ENCODE results near the gene CYB5B. TPM values are rescaled to one million over a fixed set of nuclear protein-coding genes. Genes with fewer than 3 reads are reported as not detected.

Gene CYB5B
- polyA plus RNA-seq, 1 of the 3 experiments (the other 2 are of a cell fraction) = 64.4 TPM

- TF ChIP-seq RFX5 (IDR thresholded peaks at IDR 0.05; ENCODE audit: low read length) = no peak
- TF ChIP-seq MEF2A (IDR thresholded peaks at IDR 0.05; ENCODE audit: borderline replicate concordance, low read depth) = no peak
- no peak for TF ChIP-seq CTCF (IDR thresholded peaks at IDR 0.05)
- TF ChIP-seq NFIC (IDR thresholded peaks at IDR 0.05; ENCODE audit: borderline replicate concordance) = no peak
- TF ChIP-seq ZBTB33 (IDR thresholded peaks at IDR 0.05; ENCODE audit: borderline replicate concordance, low read depth) = no peak
- TF ChIP-seq TEAD4 (IDR thresholded peaks at IDR 0.05; ENCODE audit: borderline replicate concordance, insufficient read depth) = no peak
- no peak for TF ChIP-seq FOXM1 (IDR thresholded peaks at IDR 0.05; ENCODE audit: low read depth)
Observed at GRCh38 chr16:69465881-69466280, 41.5 kb downstream of the CYB5B start (continued).

- Histone ChIP-seq H4K20me1 (ENCODE audit: insufficient read depth) (no peaks in the 10 kb centered on the region), H3K4me1 (ENCODE audit: control insufficient read depth in 1 of 2, insufficient read depth in 2 of 2, low read depth in 1 of 2, low read length in 1 of 2) (peaks cover 8 to 27% of the 10 kb centered on the region in 2 experiments), H3K9me2 (no peaks in the 10 kb centered on the region), H3K4me2 (0 out of 2 replicates have a peak overlapping the region, but pooled peaks have one; percentile 5), H2AFZ (ENCODE audit: low read depth) (no peak overlapping the region), H3K27ac (ENCODE audit: low read depth in 2 of 2, low read length in 1 of 2) (no peak overlapping the region), H3K36me3 (replicated peaks in 1 of 2; ENCODE audit: control insufficient read depth in 1 of 2, insufficient read depth in 2 of 2, low read length in 1 of 2) (peaks cover 13 to 22% of the 10 kb centered on the region in 2 experiments), H3K4me3 (ENCODE audit: low read depth in 2 of 2, low read length in 1 of 2) (no peak overlapping the region), H3K79me2 (ENCODE audit: insufficient read depth) (no peaks in the 10 kb centered on the region), H3K9ac (no peak overlapping the region), H3F3A (replicated peaks; ENCODE audit: insufficient read depth) (peaks cover 21% of the 10 kb centered on the region), H3K9me3 (no peaks in the 10 kb centered on the region), H3K27me3 (ENCODE audit: insufficient read depth) (no peaks in the 10 kb centered on the region)
- CTCF ChIA-PET = no interaction called here
- WGBS (ENCODE audit: low lambda C conversion rate) = 22% methylated on average over 2 of the region's 2 CpGs
- POLR2A ChIA-PET = no interaction called here
- TF ChIP-seq RFX5 (IDR thresholded peaks at IDR 0.05; ENCODE audit: low read length) (no peak), TCF12 (IDR thresholded peaks at IDR 0.05) (no peak), SIN3A (IDR thresholded peaks at IDR 0.05; ENCODE audit: borderline replicate concordance, low read depth, low read length) (no peak), PBX3 (IDR thresholded peaks at IDR 0.05) (peak; percentile 55)
- no peak for DNase-seq
Observed at GRCh38 chr16:69466547-69466946, 42.1 kb downstream of the CYB5B start.

- Histone ChIP-seq H3K79me2 (ENCODE audit: insufficient read depth) (no peaks in the 10 kb centered on the region), H3K4me2 (no peak overlapping the region), H3K9ac (no peak overlapping the region), H4K20me1 (ENCODE audit: insufficient read depth) (no peaks in the 10 kb centered on the region), H3K4me3 (ENCODE audit: low read depth in 2 of 2, low read length in 1 of 2) (no peak overlapping the region), H3K9me2 (no peaks in the 10 kb centered on the region), H2AFZ (ENCODE audit: low read depth) (no peak overlapping the region), H3F3A (replicated peaks; ENCODE audit: insufficient read depth) (peaks cover 21% of the 10 kb centered on the region), H3K27me3 (ENCODE audit: insufficient read depth) (no peaks in the 10 kb centered on the region), H3K9me3 (no peaks in the 10 kb centered on the region), H3K4me1 (ENCODE audit: control insufficient read depth in 1 of 2, insufficient read depth in 2 of 2, low read depth in 1 of 2, low read length in 1 of 2) (peaks cover 8 to 27% of the 10 kb centered on the region in 2 experiments), H3K36me3 (replicated peaks in 1 of 2; ENCODE audit: control insufficient read depth in 1 of 2, insufficient read depth in 2 of 2, low read length in 1 of 2) (peaks cover 12 to 22% of the 10 kb centered on the region in 2 experiments), H3K27ac (ENCODE audit: low read depth in 2 of 2, low read length in 1 of 2) (no peak overlapping the region)
- DNase-seq = no peak
- ChIA-PET CTCF (no interaction called here), POLR2A (no interaction called here)
- WGBS (ENCODE audit: low lambda C conversion rate) = 80% methylated on average over 1 of the region's 1 CpG
- no peak for TF ChIP-seq GATA2 (CRISPR knock-in tag; IDR thresholded peaks at IDR 0.05)
- no peak for TF ChIP-seq SIN3A (IDR thresholded peaks at IDR 0.05; ENCODE audit: borderline replicate concordance, low read depth, low read length)
- no peak for TF ChIP-seq PBX3 (IDR thresholded peaks at IDR 0.05)
- no peak for TF ChIP-seq CTCF (IDR thresholded peaks at IDR 0.05)
- no peak for TF ChIP-seq EP300 (IDR thresholded peaks at IDR 0.05; ENCODE audit: borderline replicate concordance in 1 of 2, low read depth in 1 of 2, low read length in 1 of 2)
- TF ChIP-seq TCF12 (IDR thresholded peaks at IDR 0.05) = no peak
- no peak for TF ChIP-seq MXI1 (IDR thresholded peaks at IDR 0.05; ENCODE audit: low read depth, low read length)
- no peak for TF ChIP-seq FOXM1 (IDR thresholded peaks at IDR 0.05; ENCODE audit: low read depth)
- no peak for TF ChIP-seq NFIC (IDR thresholded peaks at IDR 0.05; ENCODE audit: borderline replicate concordance)
- TF ChIP-seq TAF1 (IDR thresholded peaks at IDR 0.05; ENCODE audit: borderline replicate concordance, low read depth, low read length) = no peak
- no peak for TF ChIP-seq RXRA (IDR thresholded peaks at IDR 0.05; ENCODE audit: borderline replicate concordance, low read depth)
- no peak for TF ChIP-seq RFX5 (IDR thresholded peaks at IDR 0.05; ENCODE audit: low read length)
- TF ChIP-seq RCOR1 (IDR thresholded peaks at IDR 0.05; ENCODE audit: low read length) = no peak
- TF ChIP-seq SMC3 (IDR thresholded peaks at IDR 0.05; ENCODE audit: low read depth, low read length) = no peak
Observed at GRCh38 chr16:69467080-69467479, 42.7 kb downstream of the CYB5B start.

All from SK-N-SH (cell line).